GM11168 (cell line): ENCODE measurements around the gene PRRG2.

Experiments
- in situ Hi-C: fragments of 300-500 bp; cut with MboI; formaldehyde crosslinking; loops from one replicate; pipeline ENCODE4 v1.12.0; 2022; ENCODE audit warnings: low sequenced_read_pairs; ENCODE audit not compliant: unreplicated experiment

PRRG2 gene

GRCh38 chr19:49585023-49585422, 3.9 kb downstream of the PRRG2 start:
- in situ Hi-C loops: no loop called here

GRCh38 chr19:49587227-49587626, 6.1 kb downstream of the PRRG2 start:
- in situ Hi-C loops: no loop called here

GRCh38 chr19:49588365-49589122, 7.4 kb downstream of the PRRG2 start:
- in situ Hi-C loops: no loop called here

- in situ Hi-C loops: no loop called here
Observed at GRCh38 chr19:49589502-49589905, 8.4 kb downstream of the PRRG2 start.

- in situ Hi-C loops: no loop called here
Observed at GRCh38 chr19:49590071-49590970, 9.2 kb downstream of the PRRG2 start.

GRCh38 chr19:49590971-49591730, 10.0 kb downstream of the PRRG2 start, which contains the start of gene PRR12:
Gene PRR12 (plus strand): TSS chr19:49591182. CDS start chr19:49591655, 473 bp downstream.
- in situ Hi-C loops: no loop called here

GRCh38 chr19:49591731-49592485, 10.8 kb downstream of the PRRG2 start:
- in situ Hi-C loops: no loop called here

- in situ Hi-C loops: no loop called here
Observed at GRCh38 chr19:49592486-49593232, 11.5 kb downstream of the PRRG2 start.

- in situ Hi-C loops: no loop called here
Observed at GRCh38 chr19:49593233-49594113, 12.4 kb downstream of the PRRG2 start.

- in situ Hi-C loops: no loop called here
Observed at GRCh38 chr19:49594157-49594992, 13.3 kb downstream of the PRRG2 start.

GRCh38 chr19:49594993-49595818, 14.1 kb downstream of the PRRG2 start:
- in situ Hi-C loops: no loop called here

- in situ Hi-C loops: no loop called here
Observed at GRCh38 chr19:49595819-49596404, 14.8 kb downstream of the PRRG2 start.

GRCh38 chr19:49596407-49596806, 15.3 kb downstream of the PRRG2 start:
- in situ Hi-C loops: no loop called here

GRCh38 chr19:49596954-49597702, 16.0 kb downstream of the PRRG2 start:
- in situ Hi-C loops: no loop called here

- in situ Hi-C loops: no loop called here
Observed at GRCh38 chr19:49597703-49597974, 16.5 kb downstream of the PRRG2 start.
